Activated T-cell treated with anti-CD3 and anti-CD28 coated beads, Interleukin-2, amount 50 U/mL, for 48 hours (primary cell): ENCODE measurements around the gene WDR89.
A peak's percentile ranks its signal among the peaks of the same experiment; 100 is the strongest.
"Not testable (repeated sequence)": the region's sequence is repeated elsewhere in the genome, so short reads cannot be mapped to it uniquely, and the experiment has no call there.

Experiments used
- DNase-seq, 2 experiments: peaks; one replicate each; pipeline ENCODE4 v3.0.0-alpha.2; 2020

Gene WDR89

DNA sequence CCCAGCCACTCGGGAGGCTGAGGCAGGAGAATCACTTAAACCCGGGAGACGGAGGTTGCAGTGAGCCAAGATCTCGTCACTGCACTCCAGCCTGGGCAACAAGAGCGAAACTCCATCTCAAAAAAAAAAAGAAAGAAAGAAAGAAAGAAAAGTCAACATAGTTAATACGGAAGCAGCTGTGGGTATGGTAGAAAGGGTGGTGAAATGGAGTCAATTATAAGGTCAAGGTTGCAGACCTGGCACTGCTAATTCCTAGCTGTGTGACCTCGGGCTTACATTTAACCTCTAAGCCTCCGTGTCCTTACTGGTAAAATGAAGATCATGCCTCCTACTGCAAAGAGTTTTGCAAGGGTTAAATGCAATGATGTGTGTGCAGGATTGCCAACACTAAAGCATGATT, 58.6 kb downstream of the WDR89 start:
- DNase-seq, result not testable (repeated sequence)

DNA sequence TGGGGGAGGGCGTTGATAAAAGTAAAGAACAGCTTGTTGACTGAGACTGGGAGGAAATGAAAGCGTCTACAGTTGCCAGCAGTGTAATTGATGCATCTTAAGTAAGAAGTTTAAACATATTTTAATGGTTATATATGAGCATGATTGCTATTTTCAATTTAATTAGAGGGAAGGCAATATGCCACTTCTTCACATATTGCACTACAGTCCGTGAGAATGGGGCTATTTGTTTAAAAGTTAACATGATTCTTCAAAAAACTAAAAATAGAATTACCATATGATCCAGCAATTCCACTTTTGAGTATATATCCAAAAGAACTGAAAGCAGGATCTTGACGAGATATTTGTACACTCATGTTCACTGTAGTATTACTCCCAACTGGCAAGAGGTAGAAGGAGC, 60.2 kb downstream of the WDR89 start:
- no peak for DNase-seq

GRCh38 chr14:63578300-63578699, 63.4 kb downstream of the WDR89 start:
- DNase-seq, result no peak

- DNase-seq, result no peak
Observed at GRCh38 chr14:63573581-63573980, 68.1 kb downstream of the WDR89 start.

GRCh38 chr14:63565448-63565847, 76.2 kb downstream of the WDR89 start:
- DNase-seq, result no peak

GRCh38 chr14:63564318-63564717, 77.4 kb downstream of the WDR89 start:
- no peak for DNase-seq

DNA sequence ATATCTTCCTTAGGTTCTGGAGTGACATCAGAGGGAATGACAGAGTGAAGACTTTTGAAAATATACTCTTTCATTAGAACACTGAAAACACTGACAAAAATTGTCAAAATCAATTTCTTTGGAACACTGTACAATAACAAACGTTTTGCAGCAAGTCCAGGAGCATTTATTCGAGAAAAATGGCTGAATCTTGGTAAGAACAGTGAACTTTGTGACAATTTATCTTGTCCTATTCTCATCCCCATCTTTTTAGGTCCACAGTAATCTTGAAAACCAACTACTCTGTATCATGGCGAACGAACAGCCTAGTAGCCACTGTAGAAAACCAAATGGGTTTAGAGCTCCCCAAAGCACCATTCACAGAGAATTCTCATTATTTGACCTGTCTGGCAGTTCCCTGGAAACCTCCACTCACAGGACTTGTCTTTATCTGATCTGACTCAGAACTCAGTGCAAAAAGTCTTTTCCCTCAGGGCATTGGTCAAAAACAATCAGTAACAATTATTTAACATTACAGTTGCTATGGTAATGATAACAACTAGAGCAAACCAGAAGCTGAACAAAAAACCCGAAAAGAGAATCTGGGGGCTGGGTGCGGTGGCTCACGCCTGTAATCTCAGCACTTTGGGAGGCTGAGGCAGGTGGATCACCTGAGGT, 78.2 kb downstream of the WDR89 start:
- no peak for DNase-seq

GRCh38 chr14:63562405-63562804, 79.3 kb downstream of the WDR89 start:
- DNase-seq, result no peak

DNA sequence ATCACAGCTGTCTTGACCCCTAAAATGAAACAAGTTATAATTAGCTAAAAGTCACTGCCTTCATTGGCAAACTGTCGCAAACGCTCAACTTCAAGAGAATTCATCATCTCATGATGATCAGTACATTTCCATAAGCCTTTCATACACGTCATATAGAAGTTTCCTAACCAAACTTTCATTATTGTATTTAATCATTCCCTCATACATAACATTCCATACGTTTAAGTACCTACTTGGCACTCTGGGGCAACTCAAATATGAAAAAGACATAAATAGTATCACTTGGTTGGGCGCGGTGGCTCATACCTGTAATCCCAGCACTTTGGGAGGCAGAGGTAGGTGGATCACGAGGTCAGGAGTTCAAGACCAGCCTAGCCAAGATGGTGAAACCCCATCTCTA, 86.1 kb downstream of the WDR89 start:
- DNase-seq, result peak; percentile 25 to 31

DNA sequence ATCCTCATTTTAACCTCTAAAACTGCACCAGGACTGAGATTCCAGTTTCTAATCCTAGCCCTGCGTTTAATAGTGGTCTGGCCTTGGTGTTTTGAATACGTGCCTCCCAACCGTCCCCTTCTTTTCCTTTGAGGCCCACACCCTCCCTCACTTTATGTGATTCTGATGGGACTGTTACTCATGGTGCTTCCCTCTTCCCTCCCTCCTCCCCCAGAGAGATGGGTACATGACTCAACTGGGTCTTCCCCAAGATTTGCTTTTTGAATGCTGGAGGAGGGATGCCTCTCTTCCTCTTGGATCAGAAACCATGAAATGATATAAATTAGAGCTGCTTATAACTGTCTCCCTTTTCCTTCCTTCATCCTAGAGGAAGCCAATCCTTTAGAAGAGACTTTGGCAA, 90.3 kb downstream of the WDR89 start:
- DNase-seq, result no peak

DNA sequence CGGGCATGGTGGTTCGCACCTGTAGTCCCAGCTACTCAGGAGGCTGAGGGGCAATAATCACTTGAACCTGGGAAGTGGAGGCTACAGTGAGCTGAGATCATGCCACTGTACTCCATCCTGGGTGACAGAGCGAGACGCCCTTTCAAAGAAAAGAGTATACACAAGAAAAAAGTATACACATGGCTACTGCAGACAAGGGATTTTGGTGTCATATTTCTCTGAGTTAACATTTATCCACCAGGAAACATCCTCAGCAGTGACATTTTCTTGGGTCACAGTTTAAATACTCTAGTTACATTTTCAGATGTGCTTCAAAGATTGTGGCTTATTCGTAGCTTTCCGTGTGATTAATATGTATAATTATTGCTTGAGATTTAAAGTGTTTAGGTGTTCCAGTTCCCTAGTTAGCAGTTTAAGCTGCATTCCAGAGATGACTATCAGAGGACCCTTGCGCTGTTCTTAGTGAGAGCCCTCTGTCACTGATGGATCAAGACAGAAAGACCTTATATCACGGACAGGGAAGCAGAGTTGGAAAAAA, 93.8 kb downstream of the WDR89 start:
- DNase-seq, result no peak
